Activated CD8-positive, alpha-beta T cell treated with anti-CD3 and anti-CD28 coated beads for 36 hours (primary cell): ENCODE results near the gene MAP3K5. TPM values are rescaled to one million over a fixed set of nuclear protein-coding genes. Genes with fewer than 3 reads are reported as not detected.

ENCODE experiments used
- ATAC-seq: fragments of 200-7000 bp; cut with Tn5 transposase; one replicate; pipeline ENCODE4 v1.10.0; 2021; ENCODE audit warnings: mild to moderate bottlenecking, moderate library complexity
- CTCF ChIA-PET: fragments of 350-600 bp; sonication (Branson Sonifier 250); formaldehyde crosslinking; loops from one replicate; lab custom pipeline; 2021; ENCODE audit warnings: antibody characterized with exemption; lab: Charles Lee
- POLR2A ChIA-PET: fragments of 350-600 bp; sonication (Branson Sonifier 250); formaldehyde crosslinking; loops from one replicate; lab custom pipeline; 2021; ENCODE audit warnings: antibody characterized with exemption; lab: Charles Lee
- DNase-seq: peaks from one replicate; pipeline ENCODE4 v3.0.0-alpha.2; 2020
- H3K27ac Mint-ChIP-seq: one replicate; pipeline ENCODE4 v1.8.0; 2021; ENCODE audit warnings: mild to moderate bottlenecking, mixed read lengths
- H3K27me3 Mint-ChIP-seq: one replicate; pipeline ENCODE4 v1.8.0; 2021; ENCODE audit warnings: mixed read lengths
- H3K36me3 Mint-ChIP-seq: one replicate; pipeline ENCODE4 v1.8.0; 2021; ENCODE audit warnings: low read depth, mixed read lengths
- H3K4me1 Mint-ChIP-seq: one replicate; pipeline ENCODE4 v1.8.0; 2021; ENCODE audit warnings: low read depth, mixed read lengths
- H3K4me3 Mint-ChIP-seq: one replicate; pipeline ENCODE4 v1.8.0; 2021; ENCODE audit warnings: mild to moderate bottlenecking, moderate library complexity, mixed read lengths
- H3K9me3 Mint-ChIP-seq: one replicate; pipeline ENCODE4 v1.8.0; 2021; ENCODE audit warnings: mixed read lengths
- CTCF ChIP-seq: fragments of 200-600 bp; IDR thresholded peaks from one replicate; pipeline ENCODE4 v1.8.0; 2022; ENCODE audit warnings: antibody characterized with exemption, mild to moderate bottlenecking
- intact Hi-C: fragments of 100-400 bp; cut with micrococcal nuclease; formaldehyde crosslinking; loops from one replicate; pipeline ENCODE4 v1.10.0; 2022
- total RNA-seq, 2 experiments: library from RNA; stranded (reverse); gene quantifications; one replicate each; pipeline ENCODE4 v1.2.3, GENCODE V29; 2021

MAP3K5 gene
- total RNA-seq, 2 experiments from 2014 or later = 4.4 to 4.6 TPM

- H3K27ac Mint-ChIP-seq = no peak overlapping the region
- ATAC-seq = no peak
Observed at GRCh38 chr6:136676075-136676474, 116.2 kb downstream of the MAP3K5 start.

GRCh38 chr6:136673571-136673970 lies 118.7 kb downstream of the MAP3K5 start:
- POLR2A ChIA-PET = no interaction called here
- Mint-ChIP-seq H3K4me1 (no peaks in the 10 kb centered on the region), H3K9me3 (peaks cover 2% of the 10 kb centered on the region), H3K27ac (no peak overlapping the region), H3K4me3 (no peak overlapping the region), H3K27me3 (no peaks in the 10 kb centered on the region), H3K36me3 (peaks cover 16% of the 10 kb centered on the region)
- CTCF ChIA-PET = no interaction called here
- DNase-seq (no peak), ATAC-seq (no peak)
- TF ChIP-seq CTCF = no peak
- intact Hi-C loops = no loop called here

More at GRCh38 chr6:136676075-136676474, 116.2 kb downstream of the MAP3K5 start:
- CTCF ChIA-PET = interaction anchor here (1.0 kb wide), 2 partner anchors 12 to 31 kb away, joined by 3 to 4 read pairs; no protein-coding TSS in a partner anchor
- no peak for TF ChIP-seq CTCF
- H3K4me1 Mint-ChIP-seq = no peaks in the 10 kb centered on the region
- H3K4me3 Mint-ChIP-seq = no peak overlapping the region
- POLR2A ChIA-PET = no interaction called here
- no peaks in the 10 kb centered on the region for H3K27me3 Mint-ChIP-seq
- intact Hi-C loops = no loop called here
- DNase-seq = no peak
- peaks cover 2% of the 10 kb centered on the region for H3K9me3 Mint-ChIP-seq
- H3K36me3 Mint-ChIP-seq = peaks cover 17% of the 10 kb centered on the region

- intact Hi-C loops = no loop called here
- Mint-ChIP-seq H3K4me3 (no peak overlapping the region), H3K27me3 (no peaks in the 10 kb centered on the region), H3K4me1 (no peaks in the 10 kb centered on the region), H3K9me3 (peaks cover 2% of the 10 kb centered on the region), H3K36me3 (peaks cover 14% of the 10 kb centered on the region), H3K27ac (no peak overlapping the region)
- no peak for ATAC-seq
- ChIA-PET POLR2A (interaction anchor here (0.9 kb wide), 1 partner anchor 24 kb away, joined by 3 read pairs; no protein-coding TSS in a partner anchor), CTCF (interaction anchor here (1.1 kb wide), 1 partner anchor 120 kb away, joined by 3 read pairs; the partner anchor contains the start of gene MAP3K5)
- no peak for TF ChIP-seq CTCF
- no peak for DNase-seq
Observed at GRCh38 chr6:136672144-136672543, 120.1 kb downstream of the MAP3K5 start.

GRCh38 chr6:136669299-136669699 lies 123.0 kb downstream of the MAP3K5 start:
- Mint-ChIP-seq H3K27ac (no peak overlapping the region), H3K9me3 (peaks cover 2% of the 10 kb centered on the region), H3K4me3 (no peak overlapping the region), H3K27me3 (no peaks in the 10 kb centered on the region), H3K36me3 (peaks cover 12% of the 10 kb centered on the region), H3K4me1 (no peaks in the 10 kb centered on the region)
- DNase-seq = no peak
- intact Hi-C loops = no loop called here
- TF ChIP-seq CTCF = no peak
- no peak for ATAC-seq
- ChIA-PET CTCF (interaction anchor here (1.2 to 2.3 kb wide), 2 partner anchors 32 to 123 kb away, joined by 4 to 7 read pairs; partner anchors contain the start of gene MAP3K5), POLR2A (no interaction called here)

GRCh38 chr6:136668571-136668970 lies 123.7 kb downstream of the MAP3K5 start:
- ChIA-PET POLR2A (no interaction called here), CTCF (interaction anchor here (1.2 to 2.3 kb wide), 2 partner anchors 33 to 123 kb away, joined by 4 to 7 read pairs; partner anchors contain the start of gene MAP3K5)
- intact Hi-C loops = no loop called here
- Mint-ChIP-seq H3K36me3 (peaks cover 9% of the 10 kb centered on the region), H3K4me3 (no peak overlapping the region), H3K27me3 (no peaks in the 10 kb centered on the region), H3K4me1 (no peaks in the 10 kb centered on the region), H3K9me3 (no peaks in the 10 kb centered on the region), H3K27ac (no peak overlapping the region)
- ATAC-seq (no peak), DNase-seq (no peak)
- no peak for TF ChIP-seq CTCF
